ENCODE data around the gene HLCS. TPM values are rescaled to one million over a fixed set of nuclear protein-coding genes. Genes with fewer than 3 reads are reported as not detected.

HLCS gene
- total and polyA plus RNA-seq, 8 donors, result 15.9 to 25.3 (median 16.7) TPM

- intact Hi-C loops (cut with DNase I), result no loop called here
- no peak for ATAC-seq
- Histone ChIP-seq H3K36me3 (no peaks in the 10 kb centered on the region), H3K27me3 (no peaks in the 10 kb centered on the region), H3K4me1 (no peaks in the 10 kb centered on the region), H3K9me3 (no peaks in the 10 kb centered on the region), H3K27ac (no peak overlapping the region), H3K4me3 (no peak overlapping the region)
- DNase-seq, result no peak
- no peak for TF ChIP-seq CTCF (IDR thresholded peaks at IDR 0.05)
Observed at GRCh38 chr21:36785615-36786014, 180.9 kb downstream of the HLCS start.

GRCh38 chr21:36784947-36785346, 181.5 kb downstream of the HLCS start:
- DNase-seq (peak in 1 of 4 donors; percentile 40), ATAC-seq (peak; percentile 63)
- TF ChIP-seq CTCF (IDR thresholded peaks at IDR 0.05), result no peak
- intact Hi-C loops (cut with DNase I), result no loop called here
- no peaks in the 10 kb centered on the region for H3K4me1 ChIP-seq
- no peaks in the 10 kb centered on the region for H3K9me3 ChIP-seq
- H3K27me3 ChIP-seq, result no peaks in the 10 kb centered on the region
- no peak overlapping the region for H3K4me3 ChIP-seq
- H3K27ac ChIP-seq, result peak overlapping the region in 1 of 2 donors; percentile 36
- no peaks in the 10 kb centered on the region for H3K36me3 ChIP-seq

GRCh38 chr21:36783612-36784374, 182.7 kb downstream of the HLCS start:
- Histone ChIP-seq H3K9me3 (no peaks in the 10 kb centered on the region), H3K27me3 (no peaks in the 10 kb centered on the region), H3K4me1 (no peaks in the 10 kb centered on the region), H3K27ac (no peak overlapping the region), H3K36me3 (no peaks in the 10 kb centered on the region), H3K4me3 (no peak overlapping the region)
- intact Hi-C loops (cut with DNase I), result no loop called here
- ATAC-seq, result peak; percentile 89
- no peak for TF ChIP-seq CTCF (IDR thresholded peaks at IDR 0.05)
- DNase-seq, result peak in 1 of 4 donors; percentile 52

- H3K27ac ChIP-seq, result no peak overlapping the region
- no peaks in the 10 kb centered on the region for H3K27me3 ChIP-seq
- no peak overlapping the region for H3K4me3 ChIP-seq
- H3K9me3 ChIP-seq, result no peaks in the 10 kb centered on the region
- H3K4me1 ChIP-seq, result no peaks in the 10 kb centered on the region
- intact Hi-C loops (cut with DNase I), result no loop called here
- no peaks in the 10 kb centered on the region for H3K36me3 ChIP-seq
- ATAC-seq, result no peak
- DNase-seq, result no peak
- TF ChIP-seq CTCF (IDR thresholded peaks at IDR 0.05), result no peak
Observed at GRCh38 chr21:36780861-36781260, 185.6 kb downstream of the HLCS start.

- no peak overlapping the region for H3K27ac ChIP-seq
- TF ChIP-seq CTCF (IDR thresholded peaks at IDR 0.05), result no peak
- intact Hi-C loops (cut with DNase I), result no loop called here
- H3K4me1 ChIP-seq, result peaks cover 0 to 3% of the 10 kb centered on the region in 2 donors
- H3K4me3 ChIP-seq, result no peak overlapping the region
- H3K27me3 ChIP-seq, result no peaks in the 10 kb centered on the region
- ATAC-seq, result no peak
- H3K36me3 ChIP-seq, result no peaks in the 10 kb centered on the region
- H3K9me3 ChIP-seq, result no peaks in the 10 kb centered on the region
- no peak for DNase-seq
Observed at GRCh38 chr21:36776981-36777617, 189.4 kb downstream of the HLCS start.
